HL-60 (cell line): ENCODE data around the gene MYMX.
"Not testable (repeated sequence)": the region's sequence is repeated elsewhere in the genome, so short reads cannot be mapped to it uniquely, and the experiment has no call there.

Experiments used
- GABPA ChIP-seq: IDR thresholded peaks from 2 replicates; pipeline ENCODE4 v1.6.1; 2012; ENCODE audit warnings: low read depth
- POLR2AphosphoS5 ChIP-seq: IDR thresholded peaks from 2 replicates; pipeline ENCODE4 v1.6.1; 2012; ENCODE audit warnings: low read depth
- SPI1 ChIP-seq: IDR thresholded peaks from 2 replicates; pipeline ENCODE4 v1.6.1; 2012; ENCODE audit warnings: low read depth, mild to moderate bottlenecking, borderline replicate concordance
- TF ChIP-seq, protein P1 (sequence below): IDR thresholded peaks from one replicate; pipeline ENCODE4 v1.5.1; 2011; ENCODE audit warnings: low read length, control low read depth, inconsistent platforms; ENCODE audit not compliant: insufficient read depth
- TF ChIP-seq, protein P2 (sequence below): IDR thresholded peaks from 2 replicates; pipeline ENCODE4 v1.6.1; 2012; ENCODE audit warnings: low read depth; ENCODE audit not compliant: insufficient replicate concordance

DNA sequence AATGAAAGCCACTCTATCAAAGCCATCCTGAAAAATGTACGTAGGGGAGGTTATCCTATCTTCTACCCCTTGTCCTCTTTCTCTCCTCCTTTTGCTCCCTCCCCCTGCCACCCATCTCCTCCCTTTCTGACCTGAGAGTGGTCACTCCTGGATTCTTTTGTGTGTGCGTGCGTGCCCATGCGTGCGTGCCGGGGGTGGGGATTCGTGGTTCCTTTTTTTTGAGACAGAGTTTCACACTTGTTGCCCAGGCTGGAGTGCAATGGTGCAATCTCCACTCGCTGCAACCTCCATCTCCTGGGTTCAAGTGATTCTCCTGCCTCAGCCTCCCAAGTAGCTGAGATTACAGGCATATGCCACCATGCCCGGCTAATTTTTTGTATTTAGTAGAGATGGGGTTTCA, 14.7 kb downstream of the MYMX start:
- TF ChIP-seq, protein P1, sequence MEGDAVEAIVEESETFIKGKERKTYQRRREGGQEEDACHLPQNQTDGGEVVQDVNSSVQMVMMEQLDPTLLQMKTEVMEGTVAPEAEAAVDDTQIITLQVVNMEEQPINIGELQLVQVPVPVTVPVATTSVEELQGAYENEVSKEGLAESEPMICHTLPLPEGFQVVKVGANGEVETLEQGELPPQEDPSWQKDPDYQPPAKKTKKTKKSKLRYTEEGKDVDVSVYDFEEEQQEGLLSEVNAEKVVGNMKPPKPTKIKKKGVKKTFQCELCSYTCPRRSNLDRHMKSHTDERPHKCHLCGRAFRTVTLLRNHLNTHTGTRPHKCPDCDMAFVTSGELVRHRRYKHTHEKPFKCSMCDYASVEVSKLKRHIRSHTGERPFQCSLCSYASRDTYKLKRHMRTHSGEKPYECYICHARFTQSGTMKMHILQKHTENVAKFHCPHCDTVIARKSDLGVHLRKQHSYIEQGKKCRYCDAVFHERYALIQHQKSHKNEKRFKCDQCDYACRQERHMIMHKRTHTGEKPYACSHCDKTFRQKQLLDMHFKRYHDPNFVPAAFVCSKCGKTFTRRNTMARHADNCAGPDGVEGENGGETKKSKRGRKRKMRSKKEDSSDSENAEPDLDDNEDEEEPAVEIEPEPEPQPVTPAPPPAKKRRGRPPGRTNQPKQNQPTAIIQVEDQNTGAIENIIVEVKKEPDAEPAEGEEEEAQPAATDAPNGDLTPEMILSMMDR = not testable (repeated sequence)
- TF ChIP-seq, protein P2, sequence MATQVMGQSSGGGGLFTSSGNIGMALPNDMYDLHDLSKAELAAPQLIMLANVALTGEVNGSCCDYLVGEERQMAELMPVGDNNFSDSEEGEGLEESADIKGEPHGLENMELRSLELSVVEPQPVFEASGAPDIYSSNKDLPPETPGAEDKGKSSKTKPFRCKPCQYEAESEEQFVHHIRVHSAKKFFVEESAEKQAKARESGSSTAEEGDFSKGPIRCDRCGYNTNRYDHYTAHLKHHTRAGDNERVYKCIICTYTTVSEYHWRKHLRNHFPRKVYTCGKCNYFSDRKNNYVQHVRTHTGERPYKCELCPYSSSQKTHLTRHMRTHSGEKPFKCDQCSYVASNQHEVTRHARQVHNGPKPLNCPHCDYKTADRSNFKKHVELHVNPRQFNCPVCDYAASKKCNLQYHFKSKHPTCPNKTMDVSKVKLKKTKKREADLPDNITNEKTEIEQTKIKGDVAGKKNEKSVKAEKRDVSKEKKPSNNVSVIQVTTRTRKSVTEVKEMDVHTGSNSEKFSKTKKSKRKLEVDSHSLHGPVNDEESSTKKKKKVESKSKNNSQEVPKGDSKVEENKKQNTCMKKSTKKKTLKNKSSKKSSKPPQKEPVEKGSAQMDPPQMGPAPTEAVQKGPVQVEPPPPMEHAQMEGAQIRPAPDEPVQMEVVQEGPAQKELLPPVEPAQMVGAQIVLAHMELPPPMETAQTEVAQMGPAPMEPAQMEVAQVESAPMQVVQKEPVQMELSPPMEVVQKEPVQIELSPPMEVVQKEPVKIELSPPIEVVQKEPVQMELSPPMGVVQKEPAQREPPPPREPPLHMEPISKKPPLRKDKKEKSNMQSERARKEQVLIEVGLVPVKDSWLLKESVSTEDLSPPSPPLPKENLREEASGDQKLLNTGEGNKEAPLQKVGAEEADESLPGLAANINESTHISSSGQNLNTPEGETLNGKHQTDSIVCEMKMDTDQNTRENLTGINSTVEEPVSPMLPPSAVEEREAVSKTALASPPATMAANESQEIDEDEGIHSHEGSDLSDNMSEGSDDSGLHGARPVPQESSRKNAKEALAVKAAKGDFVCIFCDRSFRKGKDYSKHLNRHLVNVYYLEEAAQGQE = not testable (repeated sequence)
- TF ChIP-seq POLR2AphosphoS5, SPI1, GABPA: not testable (repeated sequence)
